RWPE2 (cell line): Measurements from ENCODE around the gene OVOL2.

ENCODE experiments used
- ATAC-seq: fragments of 200-7000 bp; cut with Tn5 transposase; 3 replicates; pipeline ENCODE4 v1.9.1; 2021; ENCODE audit warnings: low read depth
- DNase-seq: peaks from one replicate; pipeline ENCODE4 v3.0.0-alpha.2; 2020; ENCODE audit warnings: low spot score
- H3K27ac ChIP-seq: fragments of 450-650 bp; 2 replicates; pipeline ENCODE4 v1.5.1; 2017; ENCODE audit warnings: mild to moderate bottlenecking; ENCODE audit not compliant: poor library complexity, severe bottlenecking
- H3K27me3 ChIP-seq: fragments of 250-450 bp; sonication (Bioruptor Pico); 2 replicates; pipeline ENCODE4 v1.5.1; 2021; ENCODE audit warnings: mild to moderate bottlenecking, moderate library complexity; ENCODE audit not compliant: insufficient read depth, poor library complexity, severe bottlenecking
- H3K36me3 ChIP-seq: fragments of 250-450 bp; sonication (Bioruptor Pico); 2 replicates; pipeline ENCODE4 v1.5.1; 2020; ENCODE audit warnings: low read depth, mild to moderate bottlenecking, moderate library complexity
- H3K4me1 ChIP-seq: fragments of 250-450 bp; sonication (Bioruptor Pico); 2 replicates; pipeline ENCODE4 v1.5.1; 2021; ENCODE audit warnings: mild to moderate bottlenecking, moderate library complexity; ENCODE audit not compliant: insufficient read depth, poor library complexity, severe bottlenecking
- H3K4me3 ChIP-seq: fragments of 250-450 bp; sonication (Bioruptor Pico); 2 replicates; pipeline ENCODE4 v1.5.1; 2021; ENCODE audit warnings: mild to moderate bottlenecking, moderate library complexity; ENCODE audit not compliant: severe bottlenecking
- H3K9me3 ChIP-seq: fragments of 250-450 bp; sonication (Bioruptor Pico); 2 replicates; pipeline ENCODE4 v1.5.1; 2021; ENCODE audit warnings: mild to moderate bottlenecking, moderate library complexity; ENCODE audit not compliant: severe bottlenecking
- CTCF ChIP-seq: fragments of 450-650 bp; IDR thresholded peaks from one replicate; pipeline ENCODE4 v1.5.1; 2017; ENCODE audit warnings: mild to moderate bottlenecking, moderate library complexity; ENCODE audit not compliant: poor library complexity, severe bottlenecking

OVOL2 gene

DNA sequence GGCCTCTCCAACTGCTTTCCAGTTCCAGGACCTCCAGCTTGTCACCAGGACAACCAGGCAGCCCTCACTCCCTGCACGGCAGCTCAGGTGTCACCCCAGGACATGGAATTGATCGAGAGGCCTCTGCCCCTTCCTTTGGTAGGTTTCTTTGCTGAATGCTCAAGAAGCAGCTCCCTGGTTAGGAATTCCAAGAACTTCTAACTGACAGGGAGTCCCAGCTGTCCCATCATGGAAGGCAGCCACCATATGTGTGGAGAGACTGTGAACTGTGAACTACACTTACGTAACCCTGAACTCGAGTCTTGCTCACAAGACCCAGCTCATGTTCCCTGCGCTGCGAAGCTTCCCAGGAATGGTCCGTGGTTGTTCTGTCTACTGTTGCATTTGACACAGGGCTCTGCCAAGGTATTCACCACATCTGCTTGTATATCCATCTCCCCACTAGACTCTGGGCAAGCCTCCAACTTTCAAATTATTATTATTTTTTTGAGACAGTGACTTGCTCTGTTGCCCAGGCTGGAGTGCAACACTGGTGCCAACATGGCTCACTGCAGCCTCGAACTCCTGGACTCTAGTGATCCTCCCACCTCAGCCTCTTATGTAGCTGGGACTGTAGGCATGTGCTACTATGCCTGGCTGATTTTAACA is 53.2 kb downstream of the OVOL2 start:
- ATAC-seq: no peak

DNA sequence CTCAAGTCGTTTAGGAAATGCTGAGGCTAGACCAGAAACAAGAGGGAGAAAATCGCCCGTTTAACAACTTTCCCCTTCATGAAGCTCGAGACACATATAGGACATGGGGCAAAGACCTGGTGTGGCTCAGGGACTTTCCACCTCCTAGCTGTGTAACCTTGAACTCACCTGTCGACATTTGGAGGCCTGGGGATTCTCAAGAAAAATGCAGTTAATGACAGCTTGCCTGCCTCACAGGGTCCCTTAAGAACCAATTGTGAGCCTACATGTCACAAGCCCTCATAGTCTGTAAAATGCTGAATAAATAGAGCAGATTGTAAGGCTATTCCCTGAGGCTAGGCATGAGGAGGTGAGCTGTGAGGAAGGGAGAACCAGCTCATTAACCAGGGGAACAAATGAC is 53.8 kb downstream of the OVOL2 start:
- H3K36me3 ChIP-seq: no peaks in the 10 kb centered on the region
- no peaks in the 10 kb centered on the region for H3K9me3 ChIP-seq
- H3K27ac ChIP-seq: no peak overlapping the region
- TF ChIP-seq CTCF: no peak
- H3K4me3 ChIP-seq: no peak overlapping the region
- no peaks in the 10 kb centered on the region for H3K27me3 ChIP-seq
- H3K4me1 ChIP-seq: peaks cover 8% of the 10 kb centered on the region
- DNase-seq (no peak), ATAC-seq (no peak)

More for the DNA sequence above, 53.2 kb downstream of the OVOL2 start:
- no peaks in the 10 kb centered on the region for H3K36me3 ChIP-seq
- H3K27me3 ChIP-seq: no peaks in the 10 kb centered on the region
- no peak overlapping the region for H3K27ac ChIP-seq
- no peak for DNase-seq
- H3K9me3 ChIP-seq: no peaks in the 10 kb centered on the region
- no peak overlapping the region for H3K4me3 ChIP-seq
- no peak for TF ChIP-seq CTCF
- H3K4me1 ChIP-seq: peaks cover 8% of the 10 kb centered on the region

GRCh38 chr20:18001131-18001921 is 56.4 kb downstream of the OVOL2 start:
- Histone ChIP-seq H3K27me3 (no peaks in the 10 kb centered on the region), H3K4me1 (peaks cover 8% of the 10 kb centered on the region), H3K27ac (peak overlapping the region; percentile 61), H3K9me3 (no peaks in the 10 kb centered on the region), H3K36me3 (no peaks in the 10 kb centered on the region), H3K4me3 (no peak overlapping the region)
- DNase-seq (peak; percentile 85), ATAC-seq (peak; percentile 98)
- no peak for TF ChIP-seq CTCF

GRCh38 chr20:17999566-17999965 is 58.1 kb downstream of the OVOL2 start:
- Histone ChIP-seq H3K9me3 (no peaks in the 10 kb centered on the region), H3K27me3 (no peaks in the 10 kb centered on the region), H3K27ac (no peak overlapping the region), H3K36me3 (no peaks in the 10 kb centered on the region), H3K4me3 (no peak overlapping the region), H3K4me1 (peaks cover 8% of the 10 kb centered on the region)
- DNase-seq (no peak), ATAC-seq (no peak)
- TF ChIP-seq CTCF: no peak

DNA sequence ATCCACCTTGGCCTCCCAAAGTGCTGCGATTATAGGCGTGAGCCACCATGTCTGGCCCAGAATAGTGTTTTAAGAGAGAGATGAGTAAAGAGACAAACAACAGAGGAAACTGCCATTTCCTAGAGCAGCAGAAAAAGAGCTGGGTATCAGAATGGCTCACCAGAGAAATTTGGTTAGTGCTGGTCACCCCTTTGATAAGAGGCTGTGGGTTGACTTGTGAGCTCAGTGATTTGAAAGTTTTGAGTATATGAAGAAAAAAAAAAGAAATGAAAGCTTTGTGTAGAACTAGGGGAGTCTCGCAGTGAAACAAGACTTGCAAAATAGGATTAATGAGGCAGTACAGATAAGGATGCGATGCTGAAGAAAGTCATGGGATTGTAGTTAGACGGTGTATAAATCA is 59.3 kb downstream of the OVOL2 start:
- no peaks in the 10 kb centered on the region for H3K9me3 ChIP-seq
- H3K27ac ChIP-seq: no peak overlapping the region
- no peak for ATAC-seq
- H3K27me3 ChIP-seq: no peaks in the 10 kb centered on the region
- peaks cover 8% of the 10 kb centered on the region for H3K4me1 ChIP-seq
- no peak for DNase-seq
- no peak for TF ChIP-seq CTCF
- H3K36me3 ChIP-seq: no peaks in the 10 kb centered on the region
- no peak overlapping the region for H3K4me3 ChIP-seq
